Upper lobe of right lung (tissue), 1 donor: ENCODE results near the gene PIP5K1B. TPM values are rescaled to one million over a fixed set of nuclear protein-coding genes. Genes with fewer than 3 reads are reported as not detected.

Source experiments
- ATAC-seq: fragments of 200-7000 bp; cut with Tn5 transposase; one replicate; pipeline ENCODE4 v1.9.1; 2020; ENCODE audit warnings: mild to moderate bottlenecking, moderate library complexity
- DNase-seq: peaks from one replicate; pipeline ENCODE4 v3.0.0-alpha.2; 2020
- H3K27ac ChIP-seq: fragments of 200-600 bp; one replicate; pipeline ENCODE4 v1.8.0; 2022
- H3K27me3 ChIP-seq: fragments of 200-600 bp; one replicate; pipeline ENCODE4 v1.8.0; 2022; ENCODE audit warnings: mild to moderate bottlenecking
- H3K36me3 ChIP-seq: fragments of 200-600 bp; one replicate; pipeline ENCODE4 v1.8.0; 2022
- H3K4me1 ChIP-seq: fragments of 200-600 bp; one replicate; pipeline ENCODE4 v1.8.0; 2022
- H3K4me3 ChIP-seq: fragments of 200-600 bp; one replicate; pipeline ENCODE4 v1.8.0; 2022; ENCODE audit warnings: mild to moderate bottlenecking
- H3K9me3 ChIP-seq: fragments of 200-600 bp; one replicate; pipeline ENCODE4 v1.8.0; 2022
- CTCF ChIP-seq: fragments of 200-600 bp; IDR thresholded peaks from one replicate; pipeline ENCODE4 v1.8.0; 2022; ENCODE audit warnings: antibody characterized with exemption
- intact Hi-C: fragments of 100-400 bp; cut with DNase I; formaldehyde crosslinking; loops from one replicate; pipeline ENCODE4 v1.11.0; 2022
- total RNA-seq: library from RNA; stranded (reverse); fragmentation: NEBNext Ultra II Directional; extraction: Animal tissue kit (Norgen Biotek cat#: 25700); gene quantifications from one replicate; pipeline ENCODE4 v1.2.1, GENCODE V29; 2021
- donor health status: DM: no; HTN: yes; CAD: no; lungs with severe emphysema.

The PIP5K1B gene
- total RNA-seq, 1 donor from 2014 or later = 36.5 TPM

GRCh38 chr9:68739621-68740174 is 34.7 kb downstream of the PIP5K1B start:
- no peaks in the 10 kb centered on the region for H3K27me3 ChIP-seq
- intact Hi-C loops = no loop called here
- H3K9me3 ChIP-seq = no peaks in the 10 kb centered on the region
- no peak overlapping the region for H3K4me3 ChIP-seq
- no peaks in the 10 kb centered on the region for H3K36me3 ChIP-seq
- DNase-seq (no peak), ATAC-seq (peak; percentile 66)
- peaks cover 8% of the 10 kb centered on the region for H3K4me1 ChIP-seq
- TF ChIP-seq CTCF = no peak
- peak overlapping the region; percentile 52 for H3K27ac ChIP-seq

- H3K27ac ChIP-seq = peak overlapping the region; percentile 52
- TF ChIP-seq CTCF = no peak
- H3K4me1 ChIP-seq = peaks cover 8% of the 10 kb centered on the region
- H3K27me3 ChIP-seq = no peaks in the 10 kb centered on the region
- no peak overlapping the region for H3K4me3 ChIP-seq
- ATAC-seq = peak; percentile 81
- no peaks in the 10 kb centered on the region for H3K36me3 ChIP-seq
- intact Hi-C loops = no loop called here
- H3K9me3 ChIP-seq = no peaks in the 10 kb centered on the region
- no peak for DNase-seq
These were observed 35.5 kb downstream of the PIP5K1B start for GRCh38 chr9:68740561-68740960.

- TF ChIP-seq CTCF = no peak
- Histone ChIP-seq H3K27me3 (no peaks in the 10 kb centered on the region), H3K4me1 (peaks cover 8% of the 10 kb centered on the region), H3K27ac (peak overlapping the region; percentile 52), H3K4me3 (no peak overlapping the region), H3K36me3 (no peaks in the 10 kb centered on the region), H3K9me3 (no peaks in the 10 kb centered on the region)
- ATAC-seq (no peak), DNase-seq (no peak)
- intact Hi-C loops = no loop called here
These were observed 36.2 kb downstream of the PIP5K1B start for GRCh38 chr9:68741234-68741633.

GRCh38 chr9:68741704-68742332 is 36.8 kb downstream of the PIP5K1B start:
- DNase-seq (no peak), ATAC-seq (no peak)
- no peaks in the 10 kb centered on the region for H3K27me3 ChIP-seq
- H3K27ac ChIP-seq = peak overlapping the region; percentile 52
- no peaks in the 10 kb centered on the region for H3K9me3 ChIP-seq
- peaks cover 8% of the 10 kb centered on the region for H3K4me1 ChIP-seq
- intact Hi-C loops = no loop called here
- H3K4me3 ChIP-seq = no peak overlapping the region
- TF ChIP-seq CTCF = no peak
- H3K36me3 ChIP-seq = no peaks in the 10 kb centered on the region

- DNase-seq = no peak
- H3K27ac ChIP-seq = no peak overlapping the region
- H3K4me1 ChIP-seq = peaks cover 8% of the 10 kb centered on the region
- no peaks in the 10 kb centered on the region for H3K27me3 ChIP-seq
- no peak overlapping the region for H3K4me3 ChIP-seq
- H3K36me3 ChIP-seq = no peaks in the 10 kb centered on the region
- intact Hi-C loops = no loop called here
- no peak for TF ChIP-seq CTCF
- H3K9me3 ChIP-seq = no peaks in the 10 kb centered on the region
- no peak for ATAC-seq
These were observed 37.3 kb downstream of the PIP5K1B start for GRCh38 chr9:68742333-68742730.
